WERI-Rb-1 (cell line): Measurements from ENCODE around the gene HECA.
"Not testable (repeated sequence)": the region's sequence is repeated elsewhere in the genome, so short reads cannot be mapped to it uniquely, and the experiment has no call there.

ENCODE experiments used
- DNase-seq: peaks from one replicate; pipeline ENCODE4 v3.0.0-alpha.2; 2020
- H3K27ac ChIP-seq: fragments of 250-450 bp; sonication (Bioruptor Pico); 2 replicates; pipeline ENCODE4 v1.5.1; 2020; ENCODE audit warnings: mild to moderate bottlenecking, moderate library complexity
- H3K27me3 ChIP-seq: fragments of 250-450 bp; sonication (Bioruptor Pico); 2 replicates; pipeline ENCODE4 v1.5.1; 2021; ENCODE audit warnings: mild to moderate bottlenecking, low read depth, moderate library complexity; ENCODE audit not compliant: insufficient read depth, severe bottlenecking
- H3K36me3 ChIP-seq: fragments of 250-450 bp; sonication (Bioruptor Pico); 2 replicates; pipeline ENCODE4 v1.5.1; 2020; ENCODE audit warnings: mild to moderate bottlenecking, moderate library complexity
- H3K4me3 ChIP-seq: 2 replicates; pipeline ENCODE4 v1.5.1; 2011; ENCODE audit warnings: low read depth, mild to moderate bottlenecking, control low read depth, low read length
- H3K9me3 ChIP-seq: fragments of 250-450 bp; sonication (Bioruptor Pico); 2 replicates; pipeline ENCODE4 v1.5.1; 2021; ENCODE audit warnings: mild to moderate bottlenecking, moderate library complexity; ENCODE audit not compliant: severe bottlenecking
- CTCF ChIP-seq: IDR thresholded peaks from 2 replicates; pipeline ENCODE4 v1.5.1; 2011; ENCODE audit warnings: low read depth, mild to moderate bottlenecking, control low read depth, inconsistent platforms, low read length

The HECA gene

GRCh38 chr6:139205843-139206242, 71.0 kb downstream of the HECA start:
- H3K4me3 ChIP-seq = no peak overlapping the region
- no peak overlapping the region for H3K27ac ChIP-seq
- H3K27me3 ChIP-seq = no peaks in the 10 kb centered on the region
- TF ChIP-seq CTCF = no peak
- peaks cover 4% of the 10 kb centered on the region for H3K9me3 ChIP-seq
- no peaks in the 10 kb centered on the region for H3K36me3 ChIP-seq
- DNase-seq = no peak

DNA sequence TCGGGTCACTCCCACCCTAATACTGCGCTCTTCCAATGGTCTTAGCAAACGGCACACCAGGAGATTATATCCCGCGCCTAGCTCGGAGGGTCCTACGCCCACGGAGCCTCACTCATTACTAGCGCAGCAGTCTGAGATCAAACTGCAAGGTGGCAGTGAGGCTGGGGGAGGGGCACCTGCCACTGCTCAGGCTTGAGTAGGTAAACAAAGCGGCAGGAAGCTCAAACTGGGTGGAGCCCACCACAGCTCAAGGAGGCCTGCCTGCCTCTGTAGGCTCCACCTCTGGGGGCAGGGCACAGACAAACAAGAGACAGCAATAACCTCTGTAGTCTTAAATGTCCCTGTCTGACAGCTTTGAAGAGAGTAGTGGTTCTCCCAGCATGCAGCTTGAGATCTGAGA, 75.9 kb downstream of the HECA start:
- not testable (repeated sequence) for H3K27me3 ChIP-seq, H3K27ac ChIP-seq, H3K9me3 ChIP-seq, H3K36me3 ChIP-seq, H3K4me3 ChIP-seq, DNase-seq

DNA sequence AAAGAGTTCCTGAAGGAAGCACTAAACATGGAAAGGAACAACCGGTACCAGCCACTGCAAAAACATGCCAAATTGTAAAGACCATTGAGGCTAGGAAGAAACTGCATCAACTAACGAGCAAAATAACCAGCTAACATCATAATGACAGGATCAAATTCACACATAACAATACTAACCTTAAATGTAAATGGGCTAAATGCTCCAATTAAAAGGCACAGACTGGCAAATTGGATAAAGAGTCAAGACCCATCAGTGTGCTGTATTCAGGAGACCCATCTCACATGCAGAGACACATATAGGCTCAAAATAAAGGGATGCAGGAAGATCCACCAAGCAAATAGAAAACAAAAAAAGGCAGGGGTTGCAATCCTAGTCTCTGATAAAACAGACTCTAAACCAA, 77.6 kb downstream of the HECA start:
- H3K27ac ChIP-seq, H3K36me3 ChIP-seq, H3K9me3 ChIP-seq, DNase-seq, H3K27me3 ChIP-seq, H3K4me3 ChIP-seq: not testable (repeated sequence)

GRCh38 chr6:139219271-139219729, 84.4 kb downstream of the HECA start:
- no peaks in the 10 kb centered on the region for H3K36me3 ChIP-seq
- no peaks in the 10 kb centered on the region for H3K9me3 ChIP-seq
- H3K27me3 ChIP-seq = no peaks in the 10 kb centered on the region
- H3K4me3 ChIP-seq = no peak overlapping the region
- H3K27ac ChIP-seq = no peak overlapping the region
- DNase-seq = peak; percentile 65
- TF ChIP-seq CTCF = peak; percentile 91

DNA sequence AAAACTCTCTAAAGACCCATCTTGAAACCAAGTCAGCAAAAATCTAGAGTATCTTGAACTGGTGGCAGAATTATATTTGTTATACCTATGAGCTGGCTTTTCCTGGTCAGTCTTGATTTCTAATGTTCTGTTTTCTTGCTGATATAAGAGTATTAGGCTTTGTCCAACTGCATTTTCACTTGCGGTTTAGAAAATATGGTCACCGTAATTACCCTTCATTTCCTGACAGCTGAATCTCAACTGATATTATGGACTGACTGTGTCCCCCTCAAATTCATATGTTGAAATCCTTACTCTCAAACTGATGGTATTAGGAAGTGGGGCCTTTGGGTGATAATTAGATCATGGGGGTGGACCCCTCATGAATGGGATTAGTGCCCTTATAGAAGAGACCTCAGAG, 84.9 kb downstream of the HECA start:
- Histone ChIP-seq H3K9me3 (no peaks in the 10 kb centered on the region), H3K4me3 (no peak overlapping the region), H3K36me3 (no peaks in the 10 kb centered on the region), H3K27me3 (no peaks in the 10 kb centered on the region), H3K27ac (no peak overlapping the region)
- no peak for DNase-seq
- no peak for TF ChIP-seq CTCF

DNA sequence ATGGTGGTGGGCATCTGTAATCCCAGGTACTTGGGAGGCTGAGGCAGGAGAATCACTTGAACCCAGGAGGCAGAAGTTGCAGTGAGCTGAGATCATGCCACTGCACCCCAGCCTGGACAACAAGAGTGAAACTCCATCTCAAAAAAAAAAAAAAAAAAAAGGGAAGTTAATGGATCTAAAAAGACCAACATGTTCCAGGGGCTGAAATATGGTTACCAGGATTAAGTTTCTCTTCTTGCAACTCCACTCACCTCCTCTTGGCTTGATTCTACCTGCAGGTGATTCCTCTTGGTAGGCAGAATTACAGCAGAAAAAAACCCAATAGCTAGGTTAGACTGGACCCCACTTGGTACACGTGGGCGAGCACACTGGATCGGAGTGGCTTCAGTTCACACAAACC, 93.5 kb downstream of the HECA start:
- H3K9me3 ChIP-seq, H3K36me3 ChIP-seq, H3K4me3 ChIP-seq, H3K27ac ChIP-seq, H3K27me3 ChIP-seq, DNase-seq: not testable (repeated sequence)
